ENCODE results near the gene PPP1R15B. TPM values are rescaled to one million over a fixed set of nuclear protein-coding genes. Genes with fewer than 3 reads are reported as not detected.

Gene PPP1R15B
- total and polyA plus RNA-seq, 4 donors, result 6.8 to 59.9 (median 26.5) TPM

- DNase-seq (no peak), ATAC-seq (ENCODE audit: low FRiP score) (no peak)
- Histone ChIP-seq H3K27me3 (ENCODE audit: control insufficient read depth in 1 of 2, insufficient read depth in 2 of 2, low read length in 1 of 2) (no peaks in the 10 kb centered on the region), H3K27ac (ENCODE audit: low read depth in 1 of 2, low read length in 2 of 2) (no peak overlapping the region), H3K4me1 (ENCODE audit: control insufficient read depth in 1 of 2, insufficient read depth in 2 of 2, low read length in 2 of 2) (no peaks in the 10 kb centered on the region), H3K9me3 (ENCODE audit: control insufficient read depth, low read length) (no peaks in the 10 kb centered on the region), H3K36me3 (ENCODE audit: control insufficient read depth in 1 of 2, insufficient read depth in 2 of 2, low read length in 1 of 2) (no peaks in the 10 kb centered on the region), H3K4me3 (ENCODE audit: low read length in 2 of 2) (no peak overlapping the region)
- intact Hi-C loops (cut with DNase I), result loop anchor here in 1 of 2 donors (2.0 kb wide), 2 partner anchors 18 to 48 kb away; partner anchors contain the start of gene PIK3C2B
- 65 to 71% methylated on average over 6 of the region's 6 CpGs for WGBS, 2 donors
Measured at GRCh38 chr1:204447190-204447589, 35.6 kb upstream of the PPP1R15B start.

- 11 to 18% methylated on average over 11 of the region's 11 CpGs for WGBS, 2 donors
- H3K9me3 ChIP-seq (ENCODE audit: control insufficient read depth, low read length), result no peaks in the 10 kb centered on the region
- H3K36me3 ChIP-seq (ENCODE audit: control insufficient read depth in 1 of 2, insufficient read depth in 2 of 2, low read length in 1 of 2), result no peaks in the 10 kb centered on the region
- no peak overlapping the region for H3K27ac ChIP-seq (ENCODE audit: low read depth in 1 of 2, low read length in 2 of 2)
- intact Hi-C loops (cut with DNase I), result loop anchor here in 1 of 2 donors (1.0 to 2.0 kb wide), 3 partner anchors 18 to 57 kb away; partner anchors contain the start of gene PIK3C2B
- no peaks in the 10 kb centered on the region for H3K27me3 ChIP-seq (ENCODE audit: control insufficient read depth in 1 of 2, insufficient read depth in 2 of 2, low read length in 1 of 2)
- ATAC-seq (ENCODE audit: low FRiP score) (peak; percentile 74), DNase-seq (peak; percentile 82 to 88)
- H3K4me3 ChIP-seq (ENCODE audit: low read length in 2 of 2), result no peak overlapping the region
- H3K4me1 ChIP-seq (ENCODE audit: control insufficient read depth in 1 of 2, insufficient read depth in 2 of 2, low read length in 2 of 2), result no peaks in the 10 kb centered on the region
Measured at GRCh38 chr1:204446413-204447111, 34.9 kb upstream of the PPP1R15B start.

DNA sequence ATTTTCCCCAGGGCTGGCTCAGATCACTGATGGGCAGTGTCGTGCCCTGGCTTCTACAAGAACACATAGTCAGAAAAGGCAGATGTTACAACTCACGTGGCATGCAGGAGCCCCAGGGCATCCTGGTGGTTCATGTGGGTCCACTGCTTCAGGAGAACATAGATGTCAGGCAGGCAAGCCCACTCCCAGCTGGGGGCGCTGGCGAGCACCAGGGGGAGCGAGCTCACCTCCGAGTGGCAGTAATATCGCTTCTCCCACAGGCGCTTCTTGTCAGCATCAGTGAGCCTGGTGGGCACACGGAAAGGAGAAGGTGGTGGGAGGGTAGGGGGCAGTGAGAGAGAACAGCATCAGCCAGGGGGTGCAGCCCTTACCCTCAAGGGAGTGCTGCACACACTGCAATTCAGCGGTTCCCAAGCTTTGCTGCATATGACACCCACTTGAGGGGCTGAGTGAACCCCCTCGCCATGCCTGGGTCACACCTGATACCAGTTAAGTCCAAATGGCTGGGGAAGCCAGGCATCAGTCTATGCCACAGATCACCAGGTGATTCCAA lies 34.3 kb upstream of the PPP1R15B start:
- Histone ChIP-seq H3K4me1 (ENCODE audit: control insufficient read depth in 1 of 2, insufficient read depth in 2 of 2, low read length in 2 of 2) (no peaks in the 10 kb centered on the region), H3K4me3 (ENCODE audit: low read length in 2 of 2) (no peak overlapping the region), H3K27ac (ENCODE audit: low read depth in 1 of 2, low read length in 2 of 2) (no peak overlapping the region), H3K9me3 (ENCODE audit: control insufficient read depth, low read length) (no peaks in the 10 kb centered on the region), H3K36me3 (ENCODE audit: control insufficient read depth in 1 of 2, insufficient read depth in 2 of 2, low read length in 1 of 2) (no peaks in the 10 kb centered on the region), H3K27me3 (ENCODE audit: control insufficient read depth in 1 of 2, insufficient read depth in 2 of 2, low read length in 1 of 2) (no peaks in the 10 kb centered on the region)
- ATAC-seq (ENCODE audit: low FRiP score) (no peak), DNase-seq (peak in 1 of 2 donors; percentile 79)
- 45 to 51% methylated on average over 11 of the region's 11 CpGs for WGBS, 2 donors
- intact Hi-C loops (cut with DNase I), result loop anchor here in 1 of 2 donors (1.0 to 2.0 kb wide), 3 partner anchors 19 to 57 kb away; partner anchors contain the start of gene PIK3C2B

DNA sequence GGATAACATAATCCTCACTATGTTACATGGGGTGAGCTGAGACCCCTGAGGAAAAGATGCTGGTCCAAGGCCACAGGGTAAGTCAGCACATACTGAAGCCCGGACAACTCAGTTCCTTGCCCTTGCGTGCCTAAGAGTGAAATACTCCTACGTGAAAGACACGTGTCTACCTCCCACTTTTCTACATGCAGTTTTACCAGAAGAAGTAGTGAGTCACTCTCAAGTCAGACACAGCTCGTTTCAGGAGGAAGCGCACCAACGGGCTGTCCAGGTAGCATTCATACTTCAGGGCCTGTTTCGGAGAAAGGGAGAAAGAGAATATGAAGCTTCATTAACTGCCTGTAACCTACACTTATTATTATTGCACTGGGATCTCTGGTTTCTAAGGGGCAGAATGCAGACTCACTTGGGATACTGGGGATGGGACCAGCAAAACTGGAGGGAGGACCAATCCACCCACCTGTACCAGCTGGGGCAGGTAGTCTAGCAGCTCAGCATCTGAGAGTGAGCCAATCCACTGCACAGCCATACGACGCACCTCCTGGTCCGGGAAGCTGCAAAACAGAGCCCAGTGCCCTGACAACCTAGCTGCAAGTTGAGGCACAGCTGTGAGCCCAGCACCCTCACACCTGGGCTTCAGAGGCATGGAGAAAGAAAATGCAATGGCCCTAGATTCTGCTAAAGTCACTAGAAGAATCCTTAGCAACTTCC lies 32.4 kb upstream of the PPP1R15B start:
- Histone ChIP-seq H3K36me3 (ENCODE audit: control insufficient read depth in 1 of 2, insufficient read depth in 2 of 2, low read length in 1 of 2) (no peaks in the 10 kb centered on the region), H3K9me3 (ENCODE audit: control insufficient read depth, low read length) (no peaks in the 10 kb centered on the region), H3K4me3 (ENCODE audit: low read length in 2 of 2) (no peak overlapping the region), H3K4me1 (ENCODE audit: control insufficient read depth in 1 of 2, insufficient read depth in 2 of 2, low read length in 2 of 2) (peaks cover 0 to 2% of the 10 kb centered on the region in 2 donors), H3K27ac (ENCODE audit: low read depth in 1 of 2, low read length in 2 of 2) (peak overlapping the region in 1 of 2 donors; percentile 70), H3K27me3 (ENCODE audit: control insufficient read depth in 1 of 2, insufficient read depth in 2 of 2, low read length in 1 of 2) (no peaks in the 10 kb centered on the region)
- 41 to 43% methylated on average over 11 of the region's 11 CpGs for WGBS, 2 donors
- DNase-seq (peak in 1 of 2 donors; percentile 34), ATAC-seq (ENCODE audit: low FRiP score) (no peak)
- intact Hi-C loops (cut with DNase I), result no loop called here

GRCh38 chr1:204443260-204443619 lies 31.6 kb upstream of the PPP1R15B start:
- no peak overlapping the region for H3K4me3 ChIP-seq (ENCODE audit: low read length in 2 of 2)
- peaks cover 0 to 2% of the 10 kb centered on the region in 2 donors for H3K4me1 ChIP-seq (ENCODE audit: control insufficient read depth in 1 of 2, insufficient read depth in 2 of 2, low read length in 2 of 2)
- DNase-seq, result peak in 1 of 2 donors; percentile 48
- intact Hi-C loops (cut with DNase I), result no loop called here
- H3K9me3 ChIP-seq (ENCODE audit: control insufficient read depth, low read length), result no peaks in the 10 kb centered on the region
- H3K27ac ChIP-seq (ENCODE audit: low read depth in 1 of 2, low read length in 2 of 2), result peak overlapping the region in 1 of 2 donors; percentile 70
- WGBS, 2 donors, result 8 to 15% methylated on average over 8 of the region's 8 CpGs
- H3K36me3 ChIP-seq (ENCODE audit: control insufficient read depth in 1 of 2, insufficient read depth in 2 of 2, low read length in 1 of 2), result no peaks in the 10 kb centered on the region
- H3K27me3 ChIP-seq (ENCODE audit: control insufficient read depth in 1 of 2, insufficient read depth in 2 of 2, low read length in 1 of 2), result no peaks in the 10 kb centered on the region
- no peak for ATAC-seq (ENCODE audit: low FRiP score)

DNA sequence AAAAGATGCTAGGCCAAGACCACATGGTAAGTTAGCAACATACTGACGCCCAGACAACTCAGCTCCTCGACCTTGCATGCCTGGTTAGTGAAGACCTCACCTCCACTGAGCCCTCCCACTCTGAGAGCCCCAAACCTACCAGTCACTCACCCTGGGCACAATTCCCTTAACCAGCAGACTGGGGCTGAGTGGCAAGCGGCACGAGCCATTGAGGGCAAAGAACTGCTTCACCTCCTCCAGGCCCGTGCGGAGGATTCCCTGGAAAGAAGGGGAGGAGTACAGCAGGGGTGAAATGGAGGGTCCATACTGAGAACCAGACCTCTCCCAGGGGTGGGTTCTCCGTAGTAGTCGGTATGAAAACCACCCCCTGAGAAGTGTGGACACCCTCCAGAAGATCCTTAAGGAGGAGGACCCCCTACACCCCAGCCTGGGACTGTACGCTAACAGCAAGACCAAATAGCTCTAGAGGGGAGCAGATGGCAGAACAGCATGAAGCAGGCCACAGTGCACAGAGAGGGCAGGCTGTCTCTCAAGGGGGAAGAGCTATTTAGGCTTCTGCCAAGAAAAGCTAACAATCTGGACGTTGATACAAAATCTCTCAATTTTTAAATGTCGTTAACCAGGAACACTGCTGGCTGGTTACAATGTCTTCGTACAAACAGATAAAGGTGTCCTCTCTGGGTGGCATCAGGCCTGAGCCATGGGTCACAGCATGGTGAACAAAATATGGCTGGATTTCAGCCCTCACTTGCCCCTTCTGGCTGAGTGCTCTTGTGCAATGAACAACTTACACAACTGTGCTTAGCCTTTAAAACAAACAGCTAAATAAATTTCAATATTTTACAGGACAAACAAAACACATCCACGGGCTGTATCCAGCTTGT lies 31.0 kb upstream of the PPP1R15B start:
- peak; percentile 55 for ATAC-seq (ENCODE audit: low FRiP score)

DNA sequence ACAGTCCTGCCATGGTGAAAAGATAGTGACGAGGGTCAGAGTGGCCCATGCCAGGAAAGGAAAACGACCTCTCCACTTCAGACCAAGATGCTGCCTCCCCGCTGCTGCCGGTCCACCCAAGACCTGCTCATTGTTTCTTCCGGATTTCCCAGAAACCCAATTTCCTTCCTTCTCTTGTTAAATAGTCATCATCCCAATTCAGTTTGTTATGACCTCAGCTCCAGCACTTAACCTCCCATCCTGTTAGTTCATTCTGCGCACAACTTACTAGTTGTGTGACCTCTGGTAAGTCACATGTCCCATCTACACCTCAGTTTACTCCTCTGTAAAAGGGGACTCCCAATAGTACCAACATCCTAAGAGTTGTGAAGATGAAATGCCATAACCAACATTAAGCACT lies 29.9 kb upstream of the PPP1R15B start:
- H3K4me3 ChIP-seq (ENCODE audit: low read length in 2 of 2), result no peak overlapping the region
- H3K36me3 ChIP-seq (ENCODE audit: control insufficient read depth in 1 of 2, insufficient read depth in 2 of 2, low read length in 1 of 2), result no peaks in the 10 kb centered on the region
- peak overlapping the region in 1 of 2 donors; percentile 22 for H3K27ac ChIP-seq (ENCODE audit: low read depth in 1 of 2, low read length in 2 of 2)
- WGBS, 2 donors, result 87 to 88% methylated on average over 6 of the region's 6 CpGs
- no peak for DNase-seq
- peaks cover 0 to 8% of the 10 kb centered on the region in 2 donors for H3K4me1 ChIP-seq (ENCODE audit: control insufficient read depth in 1 of 2, insufficient read depth in 2 of 2, low read length in 2 of 2)
- ATAC-seq (ENCODE audit: low FRiP score), result no peak
- no peaks in the 10 kb centered on the region for H3K27me3 ChIP-seq (ENCODE audit: control insufficient read depth in 1 of 2, insufficient read depth in 2 of 2, low read length in 1 of 2)
- intact Hi-C loops (cut with DNase I), result no loop called here
- H3K9me3 ChIP-seq (ENCODE audit: control insufficient read depth, low read length), result no peaks in the 10 kb centered on the region

More for the DNA sequence above, 31.0 kb upstream of the PPP1R15B start:
- no peaks in the 10 kb centered on the region for H3K9me3 ChIP-seq (ENCODE audit: control insufficient read depth, low read length)
- peaks cover 0 to 8% of the 10 kb centered on the region in 2 donors for H3K4me1 ChIP-seq (ENCODE audit: control insufficient read depth in 1 of 2, insufficient read depth in 2 of 2, low read length in 2 of 2)
- H3K36me3 ChIP-seq (ENCODE audit: control insufficient read depth in 1 of 2, insufficient read depth in 2 of 2, low read length in 1 of 2), result no peaks in the 10 kb centered on the region
- peak overlapping the region in 1 of 2 donors; percentile 70 for H3K27ac ChIP-seq (ENCODE audit: low read depth in 1 of 2, low read length in 2 of 2)
- intact Hi-C loops (cut with DNase I), result no loop called here
- 26 to 31% methylated on average over 13 of the region's 13 CpGs for WGBS, 2 donors
- H3K4me3 ChIP-seq (ENCODE audit: low read length in 2 of 2), result no peak overlapping the region
- H3K27me3 ChIP-seq (ENCODE audit: control insufficient read depth in 1 of 2, insufficient read depth in 2 of 2, low read length in 1 of 2), result no peaks in the 10 kb centered on the region
- peak in 1 of 2 donors; percentile 56 for DNase-seq

All from aorta (tissue), 5 donors.